A549 (cell line): ENCODE results near the gene IFRD2.

Source experiments
- CEBPB ChIP-seq, 2 experiments: fragments of >200 bp in 1 of 2; sonication (Bioruptor Twin) in 1 of 2; formaldehyde crosslinking in 1 of 2; IDR thresholded peaks; 2 replicates each; pipeline ENCODE4 v1.6.1; 2012 to 2016
- PHF8 ChIP-seq: fragments of 200-600 bp; sonication (generic); IDR thresholded peaks from 2 replicates; pipeline ENCODE4 v1.6.1; 2016; ENCODE audit warnings: low read depth, mild to moderate bottlenecking, antibody characterized with exemption, moderate library complexity, borderline replicate concordance
- POLR2A ChIP-seq: IDR thresholded peaks from 2 replicates; pipeline ENCODE4 v1.6.1; 2012; ENCODE audit warnings: mild to moderate bottlenecking, low read length
- USF2 ChIP-seq: fragments of 450-650 bp; IDR thresholded peaks from 2 replicates; pipeline ENCODE4 v1.6.1; 2014; ENCODE audit warnings: antibody characterized with exemption
- TF ChIP-seq, protein P1 (sequence below): fragments of >200 bp; sonication (Bioruptor Twin); formaldehyde crosslinking; IDR thresholded peaks from 3 replicates; pipeline ENCODE4 v1.5.1; 2016

DNA sequence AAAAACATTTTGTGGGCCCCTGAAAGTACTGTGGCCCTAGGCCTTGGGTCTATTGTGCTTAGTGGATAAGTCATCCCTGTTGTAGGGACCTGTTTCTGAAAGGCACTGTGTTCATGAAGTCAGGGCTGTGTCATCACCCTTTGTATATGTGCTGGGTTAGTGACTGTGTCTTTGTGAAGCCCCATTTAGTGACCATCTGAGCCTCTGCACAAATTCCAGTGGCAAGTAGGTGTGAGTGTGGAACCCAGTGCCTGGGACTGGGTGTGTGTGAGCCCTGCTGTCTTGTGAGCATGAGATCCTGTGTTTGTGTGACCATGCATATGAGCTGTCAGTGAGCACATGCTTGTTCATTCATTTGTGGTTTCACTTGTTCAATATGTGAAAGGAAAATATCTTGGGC, 12.4 kb upstream of the IFRD2 start:
- TF ChIP-seq, protein P1, sequence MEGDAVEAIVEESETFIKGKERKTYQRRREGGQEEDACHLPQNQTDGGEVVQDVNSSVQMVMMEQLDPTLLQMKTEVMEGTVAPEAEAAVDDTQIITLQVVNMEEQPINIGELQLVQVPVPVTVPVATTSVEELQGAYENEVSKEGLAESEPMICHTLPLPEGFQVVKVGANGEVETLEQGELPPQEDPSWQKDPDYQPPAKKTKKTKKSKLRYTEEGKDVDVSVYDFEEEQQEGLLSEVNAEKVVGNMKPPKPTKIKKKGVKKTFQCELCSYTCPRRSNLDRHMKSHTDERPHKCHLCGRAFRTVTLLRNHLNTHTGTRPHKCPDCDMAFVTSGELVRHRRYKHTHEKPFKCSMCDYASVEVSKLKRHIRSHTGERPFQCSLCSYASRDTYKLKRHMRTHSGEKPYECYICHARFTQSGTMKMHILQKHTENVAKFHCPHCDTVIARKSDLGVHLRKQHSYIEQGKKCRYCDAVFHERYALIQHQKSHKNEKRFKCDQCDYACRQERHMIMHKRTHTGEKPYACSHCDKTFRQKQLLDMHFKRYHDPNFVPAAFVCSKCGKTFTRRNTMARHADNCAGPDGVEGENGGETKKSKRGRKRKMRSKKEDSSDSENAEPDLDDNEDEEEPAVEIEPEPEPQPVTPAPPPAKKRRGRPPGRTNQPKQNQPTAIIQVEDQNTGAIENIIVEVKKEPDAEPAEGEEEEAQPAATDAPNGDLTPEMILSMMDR: no peak
- TF ChIP-seq CEBPB (IDR thresholded peaks at IDR 0.05) (no peak), PHF8 (no peak), USF2 (no peak), POLR2A (no peak)
